ENCODE measurements around the gene CELF1.

DNA sequence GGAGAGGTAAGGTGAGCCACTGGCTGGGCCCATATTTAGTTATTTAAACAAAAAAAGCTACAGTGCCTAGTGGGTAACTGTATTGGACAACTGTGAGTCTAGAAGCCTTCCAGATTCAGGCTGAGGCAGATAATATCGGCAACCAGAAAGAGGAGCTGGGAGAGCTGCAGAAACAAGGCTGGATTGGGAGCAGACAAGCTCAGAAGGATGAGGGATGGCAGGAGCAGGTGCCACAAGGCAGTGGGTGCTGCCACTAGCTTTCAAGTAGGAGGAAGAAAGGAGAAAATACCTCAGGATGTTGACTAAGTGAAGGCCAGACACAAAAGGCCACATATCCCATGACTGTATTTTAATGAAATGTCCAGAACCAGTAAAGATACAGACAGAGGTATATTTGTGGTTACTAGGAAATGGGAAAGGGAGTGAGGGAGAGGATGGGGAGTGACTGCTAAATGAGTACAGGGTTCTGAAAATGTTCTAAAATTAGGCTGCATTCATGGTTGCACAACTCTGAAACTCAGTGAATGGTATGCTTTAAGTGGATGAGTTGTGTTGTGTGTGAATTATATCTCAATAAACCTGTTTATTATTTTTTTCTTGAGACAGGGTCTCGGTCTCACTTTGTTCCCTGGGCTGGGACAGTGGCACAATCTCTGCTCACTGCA lies 92.2 kb downstream of the CELF1 start:
- TF ChIP-seq, protein P1, sequence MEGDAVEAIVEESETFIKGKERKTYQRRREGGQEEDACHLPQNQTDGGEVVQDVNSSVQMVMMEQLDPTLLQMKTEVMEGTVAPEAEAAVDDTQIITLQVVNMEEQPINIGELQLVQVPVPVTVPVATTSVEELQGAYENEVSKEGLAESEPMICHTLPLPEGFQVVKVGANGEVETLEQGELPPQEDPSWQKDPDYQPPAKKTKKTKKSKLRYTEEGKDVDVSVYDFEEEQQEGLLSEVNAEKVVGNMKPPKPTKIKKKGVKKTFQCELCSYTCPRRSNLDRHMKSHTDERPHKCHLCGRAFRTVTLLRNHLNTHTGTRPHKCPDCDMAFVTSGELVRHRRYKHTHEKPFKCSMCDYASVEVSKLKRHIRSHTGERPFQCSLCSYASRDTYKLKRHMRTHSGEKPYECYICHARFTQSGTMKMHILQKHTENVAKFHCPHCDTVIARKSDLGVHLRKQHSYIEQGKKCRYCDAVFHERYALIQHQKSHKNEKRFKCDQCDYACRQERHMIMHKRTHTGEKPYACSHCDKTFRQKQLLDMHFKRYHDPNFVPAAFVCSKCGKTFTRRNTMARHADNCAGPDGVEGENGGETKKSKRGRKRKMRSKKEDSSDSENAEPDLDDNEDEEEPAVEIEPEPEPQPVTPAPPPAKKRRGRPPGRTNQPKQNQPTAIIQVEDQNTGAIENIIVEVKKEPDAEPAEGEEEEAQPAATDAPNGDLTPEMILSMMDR (IDR thresholded peaks at IDR 0.05; ENCODE audit: low read length), result no peak
- no peak for TF ChIP-seq EZH2 (IDR thresholded peaks at IDR 0.05; ENCODE audit: borderline replicate concordance, low read length)
